Lung (tissue), 12 donors: ENCODE data around the gene BRPF3. TPM values are rescaled to one million over a fixed set of nuclear protein-coding genes. Genes with fewer than 3 reads are reported as not detected.

ENCODE experiments used
- ATAC-seq: fragments of 200-7000 bp; cut with Tn5 transposase; one replicate; pipeline ENCODE4 v1.9.1; 2020; ENCODE audit warnings: moderate number of reproducible peaks; ENCODE audit not compliant: insufficient read depth, low FRiP score
- DNase-seq, 3 donors: peaks; one replicate each; pipeline ENCODE4 v3.0.0-alpha.2; 2013 to 2017
- H3K27ac ChIP-seq, 2 donors: one replicate each; pipeline ENCODE4 v1.5.1; 2013; ENCODE audit warnings: mild to moderate bottlenecking in 2 of 2, moderate library complexity in 2 of 2, control low read depth in 1 of 2, inconsistent platforms in 1 of 2, low read depth in 1 of 2, low read length in 1 of 2
- H3K27me3 ChIP-seq, 3 donors: one replicate each; pipeline ENCODE4 v1.5.1; 2013; ENCODE audit warnings: low read length in 2 of 3; ENCODE audit not compliant: control insufficient read depth in 3 of 3, insufficient read depth in 3 of 3
- H3K36me3 ChIP-seq, 4 donors: one replicate each; pipeline ENCODE4 v1.5.1; 2013; ENCODE audit warnings: low read length in 4 of 4, mild to moderate bottlenecking in 1 of 4, moderate library complexity in 1 of 4; ENCODE audit not compliant: control insufficient read depth in 4 of 4, insufficient read depth in 4 of 4
- H3K4me1 ChIP-seq, 5 donors: one replicate each; pipeline ENCODE4 v1.5.1; 2013; ENCODE audit warnings: low read length in 5 of 5, mild to moderate bottlenecking in 2 of 5, moderate library complexity in 1 of 5; ENCODE audit not compliant: control insufficient read depth in 5 of 5, insufficient read depth in 5 of 5
- H3K4me3 ChIP-seq: one replicate; pipeline ENCODE4 v1.5.1; 2013; ENCODE audit warnings: mild to moderate bottlenecking, control low read depth, moderate library complexity
- H3K9ac ChIP-seq, 2 donors: one replicate each; pipeline ENCODE4 v1.5.1; 2013; ENCODE audit warnings: low read length in 2 of 2, control low read depth in 1 of 2; ENCODE audit not compliant: insufficient read depth in 1 of 2
- H3K9me3 ChIP-seq, 4 donors: one replicate each; pipeline ENCODE4 v1.5.1; 2013; ENCODE audit warnings: low read length in 3 of 4, mild to moderate bottlenecking in 1 of 4, moderate library complexity in 1 of 4; ENCODE audit not compliant: control insufficient read depth in 4 of 4, insufficient read depth in 3 of 4
- CTCF ChIP-seq: IDR thresholded peaks from 2 replicates; pipeline ENCODE4 v1.5.1; 2012; ENCODE audit warnings: mild to moderate bottlenecking; ENCODE audit errors: control extremely low read depth, extremely low read depth
- WGBS, 2 donors: extraction: QIAGEN DNeasy Blood & Tissue Kit; methylation state at CpG; one replicate each; pipeline ENCODE4 v1.1.7; 2013; 5-methylcytosine and 5-hydroxymethylcytosine counted together
- polyA plus RNA-seq, 2 donors: library from polyadenylated mRNA; stranded (reverse); fragments of 200-250 nt; gene quantifications; one replicate each; pipeline ENCODE4 v1.2.1, GENCODE V29; 2013
- total RNA-seq, 2 donors: library from RNA; depleted of rRNA in 1 of 2; stranded (reverse); fragments of >200 nt in 1 of 2; gene quantifications; one replicate each; pipeline ENCODE4 v1.2.1, GENCODE V29; 2014 to 2021
- donor health status: control.
- donor health status: control.
- donor health status: Bipolar disorder and iron deficiency.
- donor health status: healthy.
- donor health status: DM: yes; HTN: yes; CAD: no.

Gene BRPF3
- total and polyA plus RNA-seq, 4 donors = 7.8 to 29.2 (median 20.2) TPM

GRCh38 chr6:36263390-36264000 is 67.0 kb downstream of the BRPF3 start:
- no peaks in the 10 kb centered on the region for H3K36me3 ChIP-seq
- no peaks in the 10 kb centered on the region for H3K4me1 ChIP-seq
- DNase-seq (no peak), ATAC-seq (no peak)
- H3K9me3 ChIP-seq = peaks cover 0 to 10% (median 1%) of the 10 kb centered on the region in 4 donors
- WGBS, 2 donors = 77 to 79% methylated on average over 9 of the region's 9 CpGs
- TF ChIP-seq CTCF = no peak
- no peak overlapping the region for H3K27ac ChIP-seq
- no peak overlapping the region for H3K4me3 ChIP-seq
- H3K27me3 ChIP-seq = no peaks in the 10 kb centered on the region
- no peak overlapping the region for H3K9ac ChIP-seq

GRCh38 chr6:36265744-36266143 is 69.2 kb downstream of the BRPF3 start:
- WGBS, 2 donors = 83 to 87% methylated on average over 1 of the region's 1 CpG
- TF ChIP-seq CTCF = no peak
- peaks cover 0 to under 1% (median 0%) of the 10 kb centered on the region in 3 donors for H3K27me3 ChIP-seq

GRCh38 chr6:36266913-36267644 is 70.5 kb downstream of the BRPF3 start:
- H3K4me3 ChIP-seq = no peak overlapping the region
- H3K36me3 ChIP-seq = no peaks in the 10 kb centered on the region
- no peak for TF ChIP-seq CTCF
- 91 to 95% methylated on average over 13 of the region's 13 CpGs for WGBS, 2 donors
- peaks cover 0 to 2% (median 0%) of the 10 kb centered on the region in 3 donors for H3K27me3 ChIP-seq
- peaks cover 0 to 8% (median 1%) of the 10 kb centered on the region in 4 donors for H3K9me3 ChIP-seq
- H3K9ac ChIP-seq = no peak overlapping the region
- no peak for DNase-seq
- no peak for ATAC-seq
- no peak overlapping the region for H3K27ac ChIP-seq
- H3K4me1 ChIP-seq = peaks cover 0 to 2% (median 0%) of the 10 kb centered on the region in 5 donors

More at GRCh38 chr6:36265744-36266143, 69.2 kb downstream of the BRPF3 start:
- Histone ChIP-seq H3K27ac (no peak overlapping the region), H3K9ac (no peak overlapping the region), H3K4me3 (no peak overlapping the region), H3K4me1 (peaks cover 0 to 2% (median 0%) of the 10 kb centered on the region in 5 donors), H3K9me3 (peaks cover 0 to 8% (median 1%) of the 10 kb centered on the region in 4 donors), H3K36me3 (no peaks in the 10 kb centered on the region)
- no peak for ATAC-seq
- no peak for DNase-seq
